ENCODE measurements around the gene BRF1.

The BRF1 gene

DNA sequence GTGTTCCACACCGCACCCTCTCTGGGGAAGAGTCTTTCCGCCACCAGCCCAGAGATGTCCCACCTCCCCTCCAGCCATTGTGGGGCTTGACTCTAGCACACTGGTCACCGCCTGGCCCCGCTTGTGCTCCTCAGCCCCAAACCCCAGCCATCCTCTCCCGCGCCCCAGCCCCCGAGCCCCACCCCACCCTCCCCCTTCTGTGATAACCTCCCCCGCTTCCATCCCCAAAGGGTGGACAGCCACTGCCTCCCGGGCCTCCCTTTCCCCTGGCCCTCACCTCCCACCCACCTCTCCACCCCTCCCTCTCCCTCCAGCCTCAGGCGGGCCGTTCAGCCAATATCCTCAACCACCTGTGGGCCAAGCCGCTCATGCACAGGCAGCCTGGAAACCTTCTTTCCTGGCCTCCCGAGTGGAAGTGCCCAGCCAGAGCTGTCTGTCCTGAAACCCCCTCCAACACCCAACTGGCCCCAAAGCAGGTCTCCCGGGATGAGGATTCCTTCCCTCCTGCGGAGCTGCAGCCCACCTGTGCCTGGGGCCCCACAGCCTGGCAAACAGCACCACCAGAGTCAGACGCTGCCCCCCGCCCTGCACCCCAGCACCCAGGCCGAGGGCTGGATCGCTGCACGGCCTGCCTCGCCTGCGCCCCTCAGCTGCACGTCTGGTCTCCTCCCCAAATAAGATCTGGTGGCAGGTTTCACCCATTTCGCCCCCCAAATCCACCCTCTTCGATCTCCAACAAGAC, 92.6 kb downstream of the BRF1 start:
- no peak for DNase-seq

DNA sequence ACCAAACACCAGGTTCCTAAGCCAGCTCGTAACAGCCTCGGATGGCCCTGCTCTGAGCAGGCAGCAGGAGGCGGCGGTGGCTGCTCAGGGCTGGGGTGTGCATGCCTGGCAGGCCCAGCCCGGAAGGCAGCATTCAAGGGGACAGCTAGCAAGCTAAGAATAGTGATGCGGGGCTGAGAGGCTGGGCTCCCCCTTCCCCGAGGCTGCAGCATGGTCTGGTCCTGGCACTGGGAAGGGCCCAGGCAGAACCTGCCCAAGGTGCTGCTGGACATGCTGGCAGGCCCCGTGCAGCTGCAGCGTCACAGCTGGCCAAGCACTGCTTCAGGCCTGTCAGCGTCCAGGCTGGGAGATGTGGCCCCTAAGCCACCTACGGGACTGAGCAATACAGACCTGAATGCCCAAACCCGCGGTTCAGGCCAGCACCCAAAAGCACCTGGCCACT, 93.3 kb downstream of the BRF1 start:
- DNase-seq, result no peak

DNA sequence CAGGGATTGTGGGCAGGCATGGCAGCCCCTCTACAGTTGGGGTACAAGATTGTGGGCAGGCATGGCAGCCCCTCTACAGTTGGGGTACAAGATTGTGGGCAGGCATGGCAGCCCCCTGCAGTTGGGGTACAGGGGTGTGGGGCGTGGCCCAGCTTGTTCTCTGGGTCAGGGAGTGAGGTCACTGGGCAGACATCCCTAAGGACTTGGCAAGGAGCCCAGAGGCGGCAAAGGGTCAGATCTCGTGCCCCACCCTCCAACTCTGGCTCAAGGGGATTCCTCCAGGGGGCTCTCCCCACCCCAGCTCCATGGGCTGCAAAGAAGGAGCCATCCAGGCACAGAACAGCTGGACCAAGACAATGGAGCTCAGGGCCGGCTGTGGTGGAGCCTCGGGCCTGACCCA, 93.9 kb downstream of the BRF1 start:
- DNase-seq, result no peak

DNA sequence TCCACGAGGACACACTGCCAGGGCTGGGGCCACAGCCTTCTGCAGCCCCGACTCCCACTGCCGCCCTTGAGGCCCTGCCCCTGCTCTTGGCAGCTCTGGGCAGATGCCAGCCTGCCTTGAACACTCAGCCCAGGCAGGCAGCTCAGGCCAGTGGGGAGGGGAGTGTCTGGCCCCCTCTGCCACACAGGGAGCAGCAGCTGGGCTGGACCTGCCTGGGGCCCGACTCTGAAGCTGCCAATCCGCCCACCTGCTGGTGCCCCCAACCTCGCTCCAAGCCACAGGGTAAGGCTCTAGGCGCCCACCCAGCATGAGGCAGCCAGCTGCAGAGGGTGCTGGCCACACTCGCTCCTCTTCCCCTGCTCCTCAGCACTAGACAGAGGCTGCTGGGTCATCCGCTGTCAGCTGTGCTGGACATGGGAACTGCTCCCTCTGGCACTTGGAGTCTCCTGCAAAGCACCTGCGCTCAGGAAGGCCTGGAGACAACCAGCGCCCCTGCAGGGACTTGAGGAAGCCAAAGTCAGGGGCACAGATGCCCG, 95.1 kb downstream of the BRF1 start:
- no peak for DNase-seq

GRCh38 chr14:105204931-105205672, 95.7 kb downstream of the BRF1 start:
- no peak for DNase-seq

DNA sequence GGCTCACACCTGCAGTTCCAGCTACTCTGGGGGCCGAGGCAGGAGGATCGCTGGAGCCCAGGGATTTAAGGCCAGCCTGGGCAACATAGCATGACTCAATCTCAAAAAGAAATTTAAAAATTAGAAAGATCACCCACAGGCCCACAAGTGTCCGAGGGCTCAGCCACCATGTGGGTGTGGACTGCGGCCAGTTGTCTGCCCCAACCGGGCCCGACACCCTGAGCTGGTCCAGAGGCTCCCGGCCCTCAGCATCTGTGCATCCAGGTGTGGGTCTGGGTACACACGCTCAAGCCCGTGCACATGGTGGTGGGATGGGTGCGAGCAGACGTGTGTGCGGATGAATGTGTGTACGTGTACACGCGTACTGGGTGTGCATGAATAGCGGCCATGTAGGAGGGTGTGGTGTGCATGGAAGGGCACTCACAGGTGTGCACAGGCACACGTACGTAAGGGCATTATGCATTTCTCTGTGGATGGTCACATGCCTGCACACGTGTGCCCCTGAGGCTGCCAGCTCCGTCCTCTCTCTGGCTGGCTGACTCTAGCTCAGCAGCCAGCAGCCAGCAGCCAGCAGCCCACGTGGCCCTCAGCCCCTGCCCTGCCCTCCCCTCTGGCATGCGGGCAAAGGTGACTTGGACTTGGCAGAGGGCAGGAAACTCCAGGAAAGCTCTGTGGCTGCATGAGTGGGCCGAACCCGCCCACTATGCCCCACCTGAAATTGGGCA, 96.4 kb downstream of the BRF1 start:
- no peak for DNase-seq

DNA sequence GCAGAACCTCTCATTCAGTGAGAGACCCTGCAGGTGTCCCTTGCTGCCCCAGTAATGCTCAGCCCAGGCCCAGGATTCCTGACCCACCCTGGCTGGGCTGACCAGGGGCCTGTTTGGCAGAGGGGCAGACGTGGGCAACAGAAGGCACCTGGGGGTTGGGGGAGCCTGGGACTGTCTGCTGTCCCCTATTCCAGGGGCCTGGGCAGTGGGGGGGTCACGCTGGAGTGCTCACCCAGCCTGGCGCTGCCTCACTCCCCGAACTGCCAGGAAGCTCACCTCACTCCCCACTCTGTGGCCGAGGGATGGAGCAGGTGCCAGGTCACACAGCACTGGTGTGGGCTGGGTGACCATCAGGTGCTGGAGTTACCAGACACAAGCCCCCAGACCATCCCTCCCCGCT, 97.1 kb downstream of the BRF1 start:
- no peak for DNase-seq

DNA sequence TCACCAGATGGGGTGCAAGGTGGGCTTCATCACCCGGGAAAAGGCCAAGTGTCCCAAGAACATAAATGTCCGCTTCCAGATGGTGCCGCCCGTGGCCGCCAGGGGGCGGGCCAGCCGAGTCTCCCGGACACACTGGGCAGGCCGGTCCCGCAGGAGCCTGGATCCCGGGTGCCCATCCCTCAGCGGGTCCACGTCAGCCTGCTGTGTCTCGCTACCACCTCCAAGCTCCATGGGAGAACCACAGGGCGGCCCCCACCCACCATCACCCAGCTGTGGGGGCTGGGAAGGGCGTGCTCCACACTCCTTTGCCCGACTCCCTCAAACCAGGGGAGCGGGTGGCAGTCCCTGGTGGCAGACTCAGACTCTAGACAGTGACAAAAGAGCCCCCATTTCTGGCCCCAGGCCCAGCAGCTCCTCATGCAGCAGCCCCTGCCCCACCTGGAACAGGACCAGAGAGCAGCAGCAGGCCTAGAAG, 97.7 kb downstream of the BRF1 start:
- DNase-seq, result peak; percentile 85

DNA sequence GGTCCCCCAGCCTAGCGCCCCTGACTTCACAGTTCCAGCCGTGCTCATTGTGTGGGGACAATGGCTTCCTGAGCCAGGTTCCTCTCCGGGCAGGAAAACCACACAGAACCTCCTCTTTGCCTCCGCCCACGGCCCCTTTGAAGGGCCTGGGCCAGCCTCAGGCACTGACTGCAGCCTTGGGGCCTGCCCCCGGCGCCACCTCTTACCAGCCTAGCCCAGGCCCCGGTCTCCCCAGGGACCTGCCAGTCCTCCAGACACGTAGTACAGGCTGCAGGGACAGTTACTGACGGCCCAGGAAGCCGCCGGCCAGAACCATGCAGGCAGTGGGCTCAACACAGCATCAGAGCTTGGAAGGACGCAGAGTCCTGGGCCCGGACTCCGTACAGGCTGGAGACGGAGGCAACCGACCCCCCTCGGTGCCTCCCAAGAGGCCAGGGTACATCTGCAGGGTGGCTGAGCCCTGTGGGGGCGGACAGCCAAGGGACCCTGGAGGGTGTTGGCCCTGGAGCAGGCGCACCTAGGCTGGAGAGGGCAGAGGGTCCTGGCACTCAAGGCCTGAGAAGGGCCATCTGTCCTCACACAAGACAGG, 98.8 kb downstream of the BRF1 start:
- DNase-seq, result no peak

DNA sequence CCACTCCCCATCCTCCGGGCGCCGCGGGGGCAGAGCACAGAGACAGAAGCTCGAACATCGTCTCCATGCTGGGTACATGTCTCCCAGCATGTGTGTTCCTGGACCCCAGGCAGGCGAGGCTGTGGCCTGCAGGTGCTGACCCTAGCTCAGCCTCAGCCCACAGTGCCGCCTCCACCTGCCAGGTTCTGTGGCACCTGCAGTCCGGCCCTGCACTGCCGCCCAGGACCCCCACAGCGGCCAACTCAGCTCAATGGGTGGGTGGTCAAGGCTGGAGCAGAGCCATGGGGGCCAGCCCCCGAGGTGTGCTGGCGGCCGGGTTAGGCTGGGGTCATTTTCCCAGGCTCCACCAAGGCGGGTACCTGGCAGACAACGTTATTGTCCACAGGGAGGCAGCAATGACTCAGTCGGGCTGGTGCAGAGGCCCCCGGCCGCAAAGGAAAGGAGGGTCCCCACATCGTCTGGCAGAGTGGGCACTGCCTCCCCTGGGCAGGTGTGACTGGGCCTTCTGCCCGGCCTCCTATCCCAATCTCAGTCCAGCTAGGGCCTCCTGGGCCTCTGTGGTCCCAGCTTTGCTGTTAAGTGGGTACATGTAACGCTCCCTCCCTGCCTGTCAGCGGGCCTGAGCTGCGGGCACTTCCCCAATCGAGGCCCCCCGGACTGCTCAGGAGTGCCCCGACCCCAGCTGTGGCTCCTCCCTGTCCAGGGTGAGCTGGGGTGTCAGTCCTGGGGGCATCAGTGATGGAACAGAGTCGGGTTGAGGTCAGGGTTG, 99.5 kb downstream of the BRF1 start:
- no peak for DNase-seq

DNA sequence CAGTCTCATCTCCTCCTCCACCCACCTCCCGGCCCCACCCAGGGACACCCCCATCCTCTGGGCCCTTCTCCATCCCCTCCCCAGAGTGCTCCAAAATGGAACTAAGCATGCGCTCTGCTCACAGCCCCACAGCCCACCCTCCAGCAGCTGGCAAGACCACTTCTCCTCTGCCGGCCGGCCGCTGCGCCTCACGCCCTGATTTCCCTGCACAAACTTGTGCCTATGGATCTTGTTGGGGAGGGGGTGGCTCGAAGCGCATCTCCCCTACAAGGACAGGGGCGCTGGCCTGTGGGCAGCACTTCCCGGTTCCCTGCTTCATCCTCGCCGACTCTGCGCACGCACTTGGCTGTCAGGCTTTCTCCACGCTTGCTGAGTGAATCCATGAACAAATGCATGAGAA, 100.2 kb downstream of the BRF1 start:
- no peak for DNase-seq

DNA sequence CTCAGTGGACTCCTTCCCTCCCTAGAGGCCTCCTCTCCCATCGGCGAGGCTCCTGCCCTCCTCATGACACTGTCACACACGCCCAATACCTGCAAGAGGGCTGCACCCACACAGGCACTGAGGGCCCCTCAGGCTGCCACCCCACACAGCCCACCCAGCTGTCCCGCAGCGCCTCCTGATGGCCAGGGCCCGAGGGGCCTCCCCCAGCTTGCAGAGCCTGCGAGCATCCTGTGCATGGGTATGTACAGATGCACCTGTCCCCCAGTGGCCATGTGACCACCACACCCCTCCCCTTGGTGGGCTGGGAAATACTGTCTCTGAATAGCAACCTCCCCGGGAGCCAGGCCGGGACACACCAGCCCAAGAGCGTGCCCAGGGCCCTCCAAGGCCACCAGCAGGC, 100.7 kb downstream of the BRF1 start:
- DNase-seq, result no peak

DNA sequence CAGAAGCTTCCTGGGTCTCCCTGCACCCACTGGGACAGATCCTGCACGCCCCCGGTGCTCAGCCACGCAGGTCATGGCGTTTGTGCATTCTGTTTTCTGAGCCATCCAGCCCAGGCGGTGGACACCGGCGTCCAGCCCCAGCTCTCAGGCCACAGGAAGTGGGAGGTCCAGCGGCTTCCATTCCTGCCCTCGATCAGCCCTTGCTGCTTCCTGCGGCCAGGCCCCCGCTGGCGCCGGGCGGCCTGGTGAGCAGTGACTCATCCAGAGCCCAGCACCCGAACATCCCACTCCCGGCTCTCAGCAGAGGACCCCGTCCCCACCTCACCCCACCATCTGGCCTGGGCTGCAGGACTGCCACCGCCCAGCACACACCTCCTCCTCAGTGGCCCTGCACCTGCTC, 101.7 kb downstream of the BRF1 start:
- no peak for DNase-seq

DNA sequence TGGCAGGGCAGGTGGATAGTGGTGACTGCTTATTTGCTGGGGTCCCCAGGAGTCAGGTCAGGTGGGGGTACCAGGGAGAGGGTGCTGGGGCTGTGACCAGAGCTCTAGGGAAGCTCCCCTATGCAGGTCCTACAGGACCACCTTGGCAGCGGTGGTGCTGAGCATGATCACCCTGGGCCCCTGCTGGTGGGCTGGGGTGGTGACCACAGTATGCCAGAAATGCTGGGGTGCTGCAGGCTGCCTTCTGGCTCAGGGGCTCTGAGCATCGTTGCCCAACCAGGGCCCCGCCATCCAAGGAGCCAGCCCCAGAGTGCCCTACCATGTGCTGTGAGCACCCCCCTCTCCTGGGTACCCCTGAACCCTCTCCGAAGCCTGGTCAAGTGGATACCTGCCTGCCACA, 102.2 kb downstream of the BRF1 start:
- DNase-seq, result no peak

GRCh38 chr14:105197211-105197641, 103.6 kb downstream of the BRF1 start:
- no peak for DNase-seq

DNA sequence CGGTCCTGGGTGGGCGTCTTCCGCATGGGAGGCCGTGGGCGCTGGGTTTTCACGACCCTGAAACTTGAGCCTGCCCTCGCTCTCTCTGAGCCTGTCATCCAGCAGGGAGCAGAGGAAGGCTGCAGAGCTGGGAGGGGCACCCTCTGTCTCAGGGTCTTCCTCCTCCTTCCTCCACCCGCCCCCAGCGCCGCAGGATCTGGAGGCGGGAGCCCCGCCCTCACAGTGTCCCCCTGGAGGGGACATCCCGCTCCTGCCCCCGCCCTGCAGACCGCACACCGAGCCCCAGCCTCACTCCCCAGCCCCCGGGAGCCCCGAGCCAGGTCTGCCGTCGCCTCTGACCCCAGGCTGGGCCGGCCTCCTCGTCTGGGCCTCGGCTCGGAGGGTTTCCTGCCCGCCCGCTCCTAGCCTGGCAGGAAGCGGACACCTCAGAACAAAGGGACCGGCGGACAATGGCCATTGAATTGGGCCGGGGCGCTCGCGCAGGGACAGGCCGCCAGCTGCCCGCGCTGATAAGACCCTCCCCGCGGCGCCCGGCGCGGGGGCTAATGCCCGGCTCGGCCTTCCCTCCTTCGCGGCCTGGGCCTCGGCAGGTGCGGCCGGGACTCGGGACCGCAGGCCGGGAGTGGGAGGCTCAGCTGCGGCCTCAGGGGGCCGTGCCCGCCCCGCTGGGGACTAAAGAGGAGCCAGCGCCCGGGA, 104.4 kb downstream of the BRF1 start:
- peak; percentile 79 for DNase-seq

- no peak for DNase-seq
These were observed 105.1 kb downstream of the BRF1 start for GRCh38 chr14:105195522-105196264.

GRCh38 chr14:105195051-105195450, 105.8 kb downstream of the BRF1 start:
- no peak for DNase-seq

DNA sequence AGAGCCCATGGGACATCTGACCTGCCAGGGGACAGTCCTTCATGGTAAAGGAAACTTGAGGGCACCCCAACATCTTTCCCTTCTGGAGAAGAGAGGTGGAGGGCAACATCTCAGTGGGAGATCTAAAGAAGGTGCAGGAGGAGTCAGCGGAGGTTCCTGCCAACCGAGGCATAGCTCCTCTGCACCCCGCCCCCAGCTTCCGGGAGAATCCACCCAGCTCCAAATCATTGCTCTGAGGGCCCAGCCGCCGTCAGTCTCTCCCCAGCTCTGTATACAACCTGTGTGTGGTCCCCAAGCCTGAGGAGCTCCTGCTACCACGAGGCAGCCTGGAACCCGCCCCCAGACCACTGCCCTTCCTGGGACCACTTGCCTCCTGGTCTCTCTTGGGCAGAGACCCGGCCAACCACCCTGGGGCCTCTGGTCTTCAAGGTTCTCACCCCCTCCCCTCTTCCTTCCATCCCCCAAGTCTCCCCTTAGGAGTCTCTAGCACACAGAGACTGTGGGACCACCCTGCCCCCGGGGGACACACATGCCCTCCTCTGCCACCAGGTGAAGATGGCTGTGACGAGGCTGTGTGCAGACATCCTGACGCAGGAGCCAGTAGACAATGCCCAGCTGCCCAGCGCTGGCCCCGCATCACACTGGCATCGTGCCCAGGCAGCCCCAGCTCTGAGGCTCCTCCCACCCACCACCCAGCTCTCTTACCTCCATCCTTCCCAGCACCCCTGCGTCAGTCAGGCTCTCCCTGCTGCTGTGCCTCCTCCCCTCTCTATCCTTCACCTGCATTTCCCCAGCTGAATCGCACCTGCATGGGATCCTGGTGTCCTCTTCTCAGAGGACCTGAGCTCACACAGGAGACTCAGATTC, 106.7 kb downstream of the BRF1 start:
- no peak for DNase-seq
